K562 (cell line): ENCODE measurements around the gene OCIAD1. TPM values are rescaled to one million over a fixed set of nuclear protein-coding genes. Genes with fewer than 3 reads are reported as not detected.

Source experiments
- ARID4B ChIP-seq: sonication (generic); formaldehyde crosslinking; IDR thresholded peaks from 2 replicates; pipeline ENCODE4 v1.8.0; 2022; ENCODE audit warnings: mild to moderate bottlenecking, missing genetic modification reagents
- ATF7 ChIP-seq: fragments of 450-650 bp; IDR thresholded peaks from 2 replicates; pipeline ENCODE4 v1.7.1; 2014; ENCODE audit warnings: mild to moderate bottlenecking, moderate library complexity
- ELF1 ChIP-seq: fragments of 200-800 bp; sonication (Bioruptor generic); IDR thresholded peaks from 2 replicates; pipeline ENCODE4 v1.6.1; 2016; ENCODE audit warnings: missing genetic modification characterization, missing compliant biosample characterization
- HDGF ChIP-seq: fragments of 450-650 bp; IDR thresholded peaks from 2 replicates; pipeline ENCODE4 v1.6.1; 2016
- ID3 ChIP-seq, 2 experiments: fragments of 250-450 bp in 1 of 2; fragments of 450-650 bp in 1 of 2; sonication (Bioruptor Pico) in 1 of 2; IDR thresholded peaks; 2 replicates each; pipeline versions ENCODE4 v1.6.1 to v1.8.0; 2016 to 2021; ENCODE audit warnings: mild to moderate bottlenecking in 2 of 2, moderate library complexity in 2 of 2, missing compliant biosample characterization in 1 of 2, missing genetic modification characterization in 1 of 2
- POLR2H ChIP-seq: IDR thresholded peaks from 2 replicates; pipeline ENCODE4 v1.6.1; 2016; ENCODE audit warnings: missing genetic modification characterization, low read depth, mild to moderate bottlenecking, control low read depth, missing compliant biosample characterization, moderate library complexity
- TCF3 ChIP-seq: sonication (generic); formaldehyde crosslinking; IDR thresholded peaks from 2 replicates; pipeline ENCODE4 v1.4.0; 2020; ENCODE audit warnings: mild to moderate bottlenecking, missing genetic modification reagents
- TEAD4 ChIP-seq, 2 experiments: sonication (generic) in 1 of 2; formaldehyde crosslinking in 1 of 2; IDR thresholded peaks; 2 replicates each; pipeline versions ENCODE4 v1.6.1 to v1.8.0; 2012 to 2022; ENCODE audit warnings: borderline replicate concordance in 1 of 2, inconsistent platforms in 1 of 2, low read length in 1 of 2, mild to moderate bottlenecking in 1 of 2, missing genetic modification reagents in 1 of 2
- ZFX ChIP-seq: sonication (generic); formaldehyde crosslinking; IDR thresholded peaks from 2 replicates; pipeline ENCODE4 v1.8.0; 2022; ENCODE audit warnings: mild to moderate bottlenecking, missing genetic modification reagents, moderate library complexity
- polyA plus RNA-seq, 8 experiments: library from polyadenylated mRNA; depleted of rRNA in 4 of 8; stranded (reverse) in 5 of 8; unstranded in 3 of 8; fragments of >200 nt; fragmentation: Nextera tagmentation in 2 of 8; fragmentation: Illumina TruSeq in 1 of 8; extraction: Ambion mirVana in 2 of 8; extraction: Trizol in 1 of 8; gene quantifications; 2 replicates each; pipeline versions ENCODE4 v1.2.1 to v1.2.3, GENCODE V29; 2011 to 2014; ENCODE audit warnings: inconsistent platforms in 1 of 8, missing spikeins in 1 of 8
- total RNA-seq, 7 experiments: library from RNA; depleted of rRNA in 6 of 7; stranded (reverse); fragments of >200 nt in 6 of 7; fragmentation: Illumina TruSeq in 2 of 7; extraction: Trizol in 2 of 7; gene quantifications; 2 replicates each; pipeline versions ENCODE4 v1.2.1 to v1.2.3, GENCODE V29; 2011 to 2021; ENCODE audit warnings: low replicate concordance in 1 of 7
- TF ChIP-seq, protein P1 (sequence below): fragments of 450-650 bp; formaldehyde crosslinking; IDR thresholded peaks from 2 replicates; pipeline ENCODE4 v1.4.0; 2020; ENCODE audit warnings: mild to moderate bottlenecking, moderate library complexity
- TF ChIP-seq, protein P2 (sequence below): sonication (generic); formaldehyde crosslinking; IDR thresholded peaks from 2 replicates; pipeline ENCODE4 v1.8.1; 2023; ENCODE audit warnings: mild to moderate bottlenecking, missing genetic modification reagents

Gene OCIAD1
- total and polyA plus RNA-seq, 9 of the 15 experiments (the other 6 are each of a cell fraction or from before 2014, with no cell fraction given), result 99.0 to 358 (median 196) TPM

DNA sequence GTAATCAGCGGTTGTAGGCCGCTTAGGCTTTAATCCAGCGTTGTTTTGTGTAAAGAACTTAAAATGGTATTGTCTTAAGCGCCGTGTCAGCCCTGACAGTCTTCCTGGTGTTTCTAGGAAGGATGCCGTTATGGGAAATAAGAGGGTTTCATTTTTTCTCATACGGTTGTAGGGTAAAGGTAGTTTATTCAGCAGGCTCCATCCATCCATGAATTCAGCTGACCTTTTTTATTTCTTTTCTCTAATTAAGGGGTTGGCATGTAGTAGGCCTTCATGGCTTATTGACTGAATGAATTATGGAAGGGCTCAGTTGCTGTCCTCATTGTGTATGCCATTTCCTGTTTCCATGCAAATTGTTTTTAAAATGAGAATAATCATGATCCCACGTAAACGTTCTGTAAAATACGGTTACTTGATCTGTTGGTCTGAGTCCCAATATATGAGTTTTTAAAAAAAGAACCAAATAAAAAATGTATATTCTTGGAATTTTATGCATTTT, 693 bp downstream of the OCIAD1 start (continued):
- TF ChIP-seq HDGF, result 0 out of 2 replicates have a peak, but pooled peaks have one; percentile 5
- TF ChIP-seq, protein P1, sequence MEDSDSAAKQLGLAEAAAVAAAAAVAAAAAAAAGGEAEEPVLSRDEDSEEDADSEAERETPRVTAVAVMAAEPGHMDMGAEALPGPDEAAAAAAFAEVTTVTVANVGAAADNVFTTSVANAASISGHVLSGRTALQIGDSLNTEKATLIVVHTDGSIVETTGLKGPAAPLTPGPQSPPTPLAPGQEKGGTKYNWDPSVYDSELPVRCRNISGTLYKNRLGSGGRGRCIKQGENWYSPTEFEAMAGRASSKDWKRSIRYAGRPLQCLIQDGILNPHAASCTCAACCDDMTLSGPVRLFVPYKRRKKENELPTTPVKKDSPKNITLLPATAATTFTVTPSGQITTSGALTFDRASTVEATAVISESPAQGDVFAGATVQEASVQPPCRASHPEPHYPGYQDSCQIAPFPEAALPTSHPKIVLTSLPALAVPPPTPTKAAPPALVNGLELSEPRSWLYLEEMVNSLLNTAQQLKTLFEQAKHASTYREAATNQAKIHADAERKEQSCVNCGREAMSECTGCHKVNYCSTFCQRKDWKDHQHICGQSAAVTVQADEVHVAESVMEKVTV (CRISPR knock-in tag), result no peak
- no peak for TF ChIP-seq ID3 (CRISPR knock-in tag; IDR thresholded peaks at IDR 0.05)
- TF ChIP-seq ID3 (tag; IDR thresholded peaks at IDR 0.05), result 0 out of 2 replicates have a peak, but pooled peaks have one; percentile 6
- 0 out of 2 replicates have a peak, but pooled peaks have one; percentile 5 for TF ChIP-seq POLR2H
- peak; percentile 28; the same call in 1 of the 2 replicates for TF ChIP-seq ELF1 (tag)
- TF ChIP-seq ARID4B, result 0 out of 2 replicates have a peak, but pooled peaks have one; percentile 1
- TF ChIP-seq ZFX (CRISPR knock-in tag), result peak; percentile 82
- no peak for TF ChIP-seq TCF3
- no peak for TF ChIP-seq ATF7
- TF ChIP-seq TEAD4 (IDR thresholded peaks at IDR 0.05; ENCODE audit: low read length), result 0 out of 2 replicates have a peak, but pooled peaks have one; percentile 6
- TF ChIP-seq TEAD4 (CRISPR knock-in tag; IDR thresholded peaks at IDR 0.05; ENCODE audit: borderline replicate concordance), result no peak
- TF ChIP-seq, protein P2, sequence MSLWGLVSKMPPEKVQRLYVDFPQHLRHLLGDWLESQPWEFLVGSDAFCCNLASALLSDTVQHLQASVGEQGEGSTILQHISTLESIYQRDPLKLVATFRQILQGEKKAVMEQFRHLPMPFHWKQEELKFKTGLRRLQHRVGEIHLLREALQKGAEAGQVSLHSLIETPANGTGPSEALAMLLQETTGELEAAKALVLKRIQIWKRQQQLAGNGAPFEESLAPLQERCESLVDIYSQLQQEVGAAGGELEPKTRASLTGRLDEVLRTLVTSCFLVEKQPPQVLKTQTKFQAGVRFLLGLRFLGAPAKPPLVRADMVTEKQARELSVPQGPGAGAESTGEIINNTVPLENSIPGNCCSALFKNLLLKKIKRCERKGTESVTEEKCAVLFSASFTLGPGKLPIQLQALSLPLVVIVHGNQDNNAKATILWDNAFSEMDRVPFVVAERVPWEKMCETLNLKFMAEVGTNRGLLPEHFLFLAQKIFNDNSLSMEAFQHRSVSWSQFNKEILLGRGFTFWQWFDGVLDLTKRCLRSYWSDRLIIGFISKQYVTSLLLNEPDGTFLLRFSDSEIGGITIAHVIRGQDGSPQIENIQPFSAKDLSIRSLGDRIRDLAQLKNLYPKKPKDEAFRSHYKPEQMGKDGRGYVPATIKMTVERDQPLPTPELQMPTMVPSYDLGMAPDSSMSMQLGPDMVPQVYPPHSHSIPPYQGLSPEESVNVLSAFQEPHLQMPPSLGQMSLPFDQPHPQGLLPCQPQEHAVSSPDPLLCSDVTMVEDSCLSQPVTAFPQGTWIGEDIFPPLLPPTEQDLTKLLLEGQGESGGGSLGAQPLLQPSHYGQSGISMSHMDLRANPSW (CRISPR knock-in tag), result peak; percentile 11; the same call in 1 of the 2 replicates
